Tibial nerve (tissue), 4 donors: Measurements from ENCODE around the gene ZDHHC11.
"Not testable (repeated sequence)": the region's sequence is repeated elsewhere in the genome, so short reads cannot be mapped to it uniquely, and the experiment has no call there.

Source experiments
- CTCF ChIP-seq, 5 experiments: fragments of 200-600 bp in 3 of 5; fragments of 450-650 bp in 2 of 5; sonication (generic) in 3 of 5; IDR thresholded peaks; one replicate each; pipeline ENCODE4 v1.5.1; 2016 to 2019; ENCODE audit warnings: antibody characterized with exemption in 5 of 5, mild to moderate bottlenecking in 3 of 5, moderate library complexity in 2 of 5
- EP300 ChIP-seq, 2 donors: sonication (generic); formaldehyde crosslinking; IDR thresholded peaks; one replicate each; pipeline ENCODE4 v1.6.1; 2017; ENCODE audit warnings: antibody characterized with exemption in 2 of 2, mild to moderate bottlenecking in 1 of 2

- TF ChIP-seq EP300, CTCF (IDR thresholded peaks at IDR 0.05): not testable (repeated sequence)
These were observed 12.3 kb downstream of the ZDHHC11 start for GRCh38 chr5:838431-838851.
